ENCODE measurements around the gene C20orf204.

Gene C20orf204

DNA sequence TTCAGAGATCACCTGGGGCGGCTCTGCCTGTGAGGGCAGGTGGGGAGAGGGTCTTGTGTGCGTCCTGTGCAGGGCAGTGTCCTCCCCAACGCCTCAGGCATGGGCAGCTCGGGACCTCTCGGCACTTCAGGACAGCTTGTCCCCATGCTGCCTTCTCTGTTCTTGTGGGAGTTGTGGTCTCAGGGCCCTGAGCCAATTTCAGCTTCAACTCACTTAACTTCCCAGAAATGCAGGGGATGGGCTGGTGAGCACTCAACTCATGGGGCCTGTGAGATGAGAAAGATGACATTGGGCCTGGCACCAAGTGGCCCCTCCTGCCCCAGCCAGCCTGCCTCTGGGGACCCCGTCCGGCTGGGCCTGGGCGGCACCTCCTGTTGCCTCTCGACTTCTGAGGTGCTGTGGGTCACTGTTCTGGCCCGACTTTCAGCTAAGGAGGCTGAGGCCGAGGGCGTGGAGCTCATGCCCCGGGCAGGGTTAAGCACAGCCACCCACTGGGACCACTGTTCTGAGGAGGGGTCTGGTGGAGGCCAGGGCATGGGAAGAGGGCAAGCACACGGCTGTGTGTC, 36.6 kb downstream of the C20orf204 start:
- no peak for DNase-seq

- DNase-seq, result no peak
These were observed 37.6 kb downstream of the C20orf204 start for GRCh38 chr20:64073476-64074183.

- DNase-seq, result no peak
These were observed 38.3 kb downstream of the C20orf204 start for GRCh38 chr20:64074184-64074789.

- no peak for DNase-seq
These were observed 39.0 kb downstream of the C20orf204 start for GRCh38 chr20:64074963-64075362.

DNA sequence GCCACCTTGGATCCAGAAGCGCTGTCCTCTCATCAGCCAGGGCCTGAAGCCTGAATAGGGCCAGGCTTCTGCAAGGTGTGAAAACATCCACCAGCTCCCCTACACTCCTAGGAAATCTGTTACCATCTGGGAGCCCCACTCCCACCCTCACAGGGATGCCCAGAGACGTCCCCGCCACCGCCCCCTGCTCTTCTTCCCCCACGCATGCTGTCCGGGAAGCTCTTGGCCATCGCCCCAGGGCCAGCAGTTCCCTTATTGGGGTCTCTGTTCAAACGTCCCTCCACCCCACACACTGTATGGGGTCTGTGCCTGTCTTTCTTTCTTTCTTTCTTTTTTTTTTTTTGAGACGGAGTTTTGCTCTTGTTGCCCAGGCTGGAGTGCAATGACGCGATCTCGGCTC, 39.6 kb downstream of the C20orf204 start:
- DNase-seq, result no peak

GRCh38 chr20:64076061-64076997, 40.3 kb downstream of the C20orf204 start:
- DNase-seq, result no peak

DNA sequence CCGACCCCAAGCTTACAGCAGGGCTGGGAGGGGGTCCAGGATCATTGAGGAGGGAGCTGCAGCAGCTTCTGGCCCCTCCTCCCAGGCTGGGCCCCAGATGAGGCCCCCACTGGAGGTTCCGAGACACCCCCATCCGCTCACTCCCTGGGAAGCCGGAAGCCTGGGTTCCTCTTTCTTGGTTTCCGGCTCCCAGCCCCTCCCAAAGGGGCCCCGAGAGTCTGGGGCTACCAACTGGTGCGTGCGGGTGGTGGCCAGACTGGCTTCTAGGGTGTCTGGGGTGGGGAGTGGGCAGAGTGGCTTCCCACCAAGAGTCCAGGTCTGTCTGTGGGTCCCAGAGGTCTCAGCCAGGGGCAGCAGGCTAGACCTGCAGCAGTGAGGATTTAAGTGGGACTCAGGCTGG, 41.1 kb downstream of the C20orf204 start:
- no peak for DNase-seq

GRCh38 chr20:64077541-64077875, 41.5 kb downstream of the C20orf204 start:
- no peak for DNase-seq

GRCh38 chr20:64077876-64078551, 42.0 kb downstream of the C20orf204 start:
- no peak for DNase-seq

DNA sequence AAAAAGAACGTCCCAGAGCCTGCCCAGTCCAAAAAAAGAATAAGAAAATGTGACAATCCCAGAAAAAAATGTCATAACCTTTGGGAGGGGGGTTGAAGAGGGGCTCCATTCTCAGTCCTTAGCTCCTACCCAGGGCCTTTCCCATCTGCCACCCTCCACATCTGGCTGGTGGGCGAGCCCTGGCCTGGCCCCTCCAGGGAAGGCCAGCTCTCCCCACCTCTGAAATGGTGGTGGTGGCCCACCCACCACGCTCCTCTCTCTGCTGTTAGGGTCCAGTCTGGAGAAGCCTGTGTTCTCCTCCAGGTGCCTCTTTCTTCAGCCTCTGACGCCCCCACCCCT, 42.9 kb downstream of the C20orf204 start:
- DNase-seq, result no peak

- DNase-seq, result no peak
These were observed 43.5 kb downstream of the C20orf204 start, which contains the start of gene RGS19 for GRCh38 chr20:64079273-64080012. Gene RGS19 (minus strand): TSS chr20:64079518. CDS start chr20:64076886, 2,632 bp downstream.

GRCh38 chr20:64080013-64080812, 44.2 kb downstream of the C20orf204 start, which contains the start of gene OPRL1:
Gene OPRL1 (plus strand): TSS chr20:64080082. CDS start chr20:64092721, 12,639 bp downstream.
- DNase-seq, result no peak

GRCh38 chr20:64080813-64081623, 45.0 kb downstream of the C20orf204 start:
- no peak for DNase-seq

GRCh38 chr20:64081624-64081964, 45.6 kb downstream of the C20orf204 start:
- no peak for DNase-seq

GRCh38 chr20:64082126-64082731, 46.2 kb downstream of the C20orf204 start:
- DNase-seq, result no peak

GRCh38 chr20:64082820-64083377, 46.9 kb downstream of the C20orf204 start:
- no peak for DNase-seq

DNA sequence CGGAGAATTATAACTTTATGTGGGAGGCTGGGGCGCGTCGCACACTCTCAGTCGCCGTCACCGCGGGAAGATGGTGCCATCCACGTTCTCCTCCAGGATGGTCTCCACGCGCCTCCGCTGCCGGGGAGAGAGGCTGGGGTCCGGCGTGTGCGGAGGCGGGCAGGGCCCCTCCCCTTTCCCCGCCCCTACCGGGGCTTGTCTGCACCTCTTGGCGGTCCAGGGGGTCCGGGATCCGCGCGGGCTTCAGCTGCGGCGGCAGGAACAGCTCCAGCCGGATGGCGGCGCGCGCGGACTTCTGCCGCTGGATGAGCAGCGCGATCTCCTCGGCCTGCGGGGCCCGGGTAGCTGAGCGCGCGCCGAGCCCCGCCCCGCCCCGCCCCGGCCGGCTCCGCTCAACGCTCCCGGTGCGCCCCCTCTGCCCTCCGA, 47.4 kb downstream of the C20orf204 start:
- no peak for DNase-seq

- DNase-seq, result no peak
These were observed 48.1 kb downstream of the C20orf204 start, which contains the start of gene LKAAEAR1 for GRCh38 chr20:64083804-64084684. Gene LKAAEAR1 (minus strand): TSS chr20:64084398. CDS start chr20:64084219, 179 bp downstream.
